Activated CD8-positive, alpha-beta memory T cell treated with anti-CD3 and anti-CD28 coated beads, Interleukin-2, amount 10 ng/mL, durations not matched to agents 7 days and 5 days (primary cell): Measurements from ENCODE around the gene RTN4RL1. TPM values are rescaled to one million over a fixed set of nuclear protein-coding genes. Genes with fewer than 3 reads are reported as not detected.

Experiments
- ATAC-seq: fragments of 150-1000 bp; cut with Tn5 transposase; one replicate; pipeline ENCODE4 v1.10.0; 2021; ENCODE audit warnings: moderate library complexity
- CTCF ChIA-PET: fragments of 350-600 bp; sonication (Branson Sonifier 250); formaldehyde crosslinking; loops from one replicate; lab custom pipeline; 2021; ENCODE audit warnings: antibody characterized with exemption; lab: Charles Lee
- DNase-seq: peaks from one replicate; pipeline ENCODE4 v3.0.0-alpha.2; 2020
- H3K27ac Mint-ChIP-seq: one replicate; pipeline ENCODE4 v1.8.0; 2021; ENCODE audit warnings: mild to moderate bottlenecking, mixed read lengths
- H3K27me3 Mint-ChIP-seq: one replicate; pipeline ENCODE4 v1.8.0; 2021; ENCODE audit warnings: mixed read lengths
- H3K36me3 Mint-ChIP-seq: one replicate; pipeline ENCODE4 v1.8.0; 2021; ENCODE audit warnings: mild to moderate bottlenecking, mixed read lengths
- H3K4me1 Mint-ChIP-seq: one replicate; pipeline ENCODE4 v1.8.0; 2021; ENCODE audit warnings: mixed read lengths
- H3K4me3 Mint-ChIP-seq: one replicate; pipeline ENCODE4 v1.8.0; 2021; ENCODE audit warnings: mild to moderate bottlenecking, moderate library complexity, mixed read lengths
- H3K9me3 Mint-ChIP-seq: one replicate; pipeline ENCODE4 v1.8.0; 2022; ENCODE audit warnings: low read depth, mixed read lengths
- total RNA-seq, 2 experiments: library from RNA; stranded (reverse); gene quantifications; one replicate each; pipeline ENCODE4 v1.2.3, GENCODE V29; 2021

The RTN4RL1 gene
- total RNA-seq, 2 experiments from 2014 or later, result 0.09 to 0.45 TPM

- H3K36me3 Mint-ChIP-seq, result no peaks in the 10 kb centered on the region
Observed at GRCh38 chr17:2035541-2036488, 10.7 kb upstream of the RTN4RL1 start.

GRCh38 chr17:2034806-2035540, 9.8 kb upstream of the RTN4RL1 start:
- no peak for DNase-seq
- Mint-ChIP-seq H3K4me3 (no peak overlapping the region), H3K27ac (no peak overlapping the region), H3K36me3 (no peaks in the 10 kb centered on the region), H3K4me1 (peaks cover 10% of the 10 kb centered on the region), H3K27me3 (no peaks in the 10 kb centered on the region), H3K9me3 (no peaks in the 10 kb centered on the region)
- CTCF ChIA-PET, result no interaction called here
- no peak for ATAC-seq

More at GRCh38 chr17:2035541-2036488, 10.7 kb upstream of the RTN4RL1 start:
- Mint-ChIP-seq H3K27me3 (no peaks in the 10 kb centered on the region), H3K4me1 (peaks cover 6% of the 10 kb centered on the region), H3K27ac (no peak overlapping the region), H3K4me3 (no peak overlapping the region), H3K9me3 (no peaks in the 10 kb centered on the region)
- no peak for ATAC-seq
- DNase-seq, result no peak
- CTCF ChIA-PET, result no interaction called here

DNA sequence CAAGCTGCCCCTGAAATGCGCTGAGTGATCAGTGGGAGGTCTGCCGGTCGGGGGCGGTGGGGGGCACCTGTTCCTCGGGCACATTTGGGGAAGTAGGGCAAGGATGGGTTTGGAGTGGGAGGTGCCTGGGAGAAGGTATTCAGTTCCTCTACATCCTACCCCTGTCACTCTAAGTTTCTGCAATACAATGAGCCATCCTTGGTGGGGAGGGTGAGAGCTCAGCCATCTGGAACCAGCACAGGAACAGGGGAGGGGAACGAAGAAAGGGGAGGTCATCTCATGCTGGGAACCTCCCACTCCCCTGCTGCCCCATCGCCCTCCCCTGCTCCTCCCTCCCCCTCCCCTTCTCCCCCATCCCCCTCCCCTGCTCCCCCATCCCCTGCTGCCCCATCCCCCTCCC, 9.0 kb upstream of the RTN4RL1 start:
- ATAC-seq, result no peak
- Mint-ChIP-seq H3K27ac (no peak overlapping the region), H3K9me3 (no peaks in the 10 kb centered on the region), H3K4me1 (peaks cover 10% of the 10 kb centered on the region), H3K27me3 (no peaks in the 10 kb centered on the region), H3K4me3 (no peak overlapping the region), H3K36me3 (no peaks in the 10 kb centered on the region)
- DNase-seq, result no peak
- CTCF ChIA-PET, result interaction anchor here (0.7 kb wide), 1 partner anchor 103 kb away, joined by 3 read pairs; no protein-coding TSS in a partner anchor

- CTCF ChIA-PET, result interaction anchor here (0.7 to 4.0 kb wide), 3 partner anchors 102 to 317 kb away, joined by 3 to 12 read pairs (median 3); no protein-coding TSS in a partner anchor
- no peak for ATAC-seq
Observed at GRCh38 chr17:2033153-2033552, 8.0 kb upstream of the RTN4RL1 start.

GRCh38 chr17:2030779-2031163, 5.6 kb upstream of the RTN4RL1 start:
- DNase-seq, result no peak
- peak overlapping the region; percentile 89 for H3K4me3 Mint-ChIP-seq
- peaks cover 14% of the 10 kb centered on the region for H3K4me1 Mint-ChIP-seq
- H3K36me3 Mint-ChIP-seq, result no peaks in the 10 kb centered on the region
- peak; percentile 16 for ATAC-seq
- H3K27me3 Mint-ChIP-seq, result peaks cover 31% of the 10 kb centered on the region
- peak overlapping the region; percentile 81 for H3K27ac Mint-ChIP-seq
- no peaks in the 10 kb centered on the region for H3K9me3 Mint-ChIP-seq
- CTCF ChIA-PET, result interaction anchor here (0.6 to 4.0 kb wide), 7 partner anchors 10 to 517 kb away, joined by 3 to 12 read pairs (median 4); no protein-coding TSS in a partner anchor

More at GRCh38 chr17:2033153-2033552, 8.0 kb upstream of the RTN4RL1 start:
- no peaks in the 10 kb centered on the region for H3K36me3 Mint-ChIP-seq
- H3K27me3 Mint-ChIP-seq, result peaks cover 10% of the 10 kb centered on the region
- no peaks in the 10 kb centered on the region for H3K9me3 Mint-ChIP-seq
- no peak for DNase-seq
- no peak overlapping the region for H3K27ac Mint-ChIP-seq
- H3K4me3 Mint-ChIP-seq, result no peak overlapping the region
- H3K4me1 Mint-ChIP-seq, result peaks cover 10% of the 10 kb centered on the region

- H3K4me3 Mint-ChIP-seq, result peak within 1 kb of the TSS; percentile 89
- H3K4me1 Mint-ChIP-seq, result peaks cover 19% of the 10 kb centered on the region
- peak within 1 kb of the TSS; percentile 81 for H3K27ac Mint-ChIP-seq
- H3K27me3 Mint-ChIP-seq, result peaks cover 36% of the 10 kb centered on the region
- H3K9me3 Mint-ChIP-seq, result no peaks in the 10 kb centered on the region
- CTCF ChIA-PET, result interaction anchor here (0.7 to 4.0 kb wide), 7 partner anchors 7 to 382 kb away, joined by 3 to 12 read pairs (median 4); no protein-coding TSS in a partner anchor
- peak; percentile 91 for ATAC-seq
- DNase-seq, result peak; percentile 91
- H3K36me3 Mint-ChIP-seq, result no peaks in the 10 kb centered on the region
Observed at GRCh38 chr17:2029911-2030778, 5.0 kb upstream of the RTN4RL1 start, which contains the start of gene DPH1. Gene DPH1 (plus strand): TSS chr17:2030153. CDS start chr17:2030170, 17 bp downstream.

DNA sequence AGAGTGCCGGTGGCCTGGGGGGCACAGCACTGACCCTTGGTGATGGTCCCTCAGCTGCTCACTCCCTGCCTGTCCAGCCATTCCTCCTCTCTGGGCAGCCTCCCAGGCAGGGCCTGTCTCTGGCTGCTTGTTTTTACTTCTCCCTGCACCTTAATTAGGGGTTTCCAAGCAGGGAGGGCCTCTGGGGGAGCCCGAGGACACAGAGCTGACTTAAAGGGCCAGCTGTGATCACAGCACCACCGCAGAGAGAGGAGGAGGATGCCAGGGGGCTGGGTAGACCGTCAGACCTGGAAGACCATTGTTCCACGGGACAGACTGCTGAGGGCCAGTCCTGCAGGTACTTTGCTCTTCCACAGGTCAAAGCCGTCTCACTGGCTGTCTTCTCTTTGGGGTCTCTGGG, 3.6 kb upstream of the RTN4RL1 start:
- no peak for DNase-seq
- H3K9me3 Mint-ChIP-seq, result no peaks in the 10 kb centered on the region
- H3K27me3 Mint-ChIP-seq, result peaks cover 39% of the 10 kb centered on the region
- no peak overlapping the region for H3K27ac Mint-ChIP-seq
- no peak for ATAC-seq
- no peaks in the 10 kb centered on the region for H3K36me3 Mint-ChIP-seq
- H3K4me1 Mint-ChIP-seq, result peaks cover 21% of the 10 kb centered on the region
- CTCF ChIA-PET, result no interaction called here
- H3K4me3 Mint-ChIP-seq, result no peak overlapping the region

- Mint-ChIP-seq H3K27me3 (peaks cover 41% of the 10 kb centered on the region), H3K4me1 (peaks cover 23% of the 10 kb centered on the region), H3K4me3 (no peak overlapping the region), H3K36me3 (no peaks in the 10 kb centered on the region), H3K9me3 (no peaks in the 10 kb centered on the region), H3K27ac (no peak overlapping the region)
- CTCF ChIA-PET, result no interaction called here
- ATAC-seq (no peak), DNase-seq (no peak)
Observed at GRCh38 chr17:2028234-2028614, 3.1 kb upstream of the RTN4RL1 start.

DNA sequence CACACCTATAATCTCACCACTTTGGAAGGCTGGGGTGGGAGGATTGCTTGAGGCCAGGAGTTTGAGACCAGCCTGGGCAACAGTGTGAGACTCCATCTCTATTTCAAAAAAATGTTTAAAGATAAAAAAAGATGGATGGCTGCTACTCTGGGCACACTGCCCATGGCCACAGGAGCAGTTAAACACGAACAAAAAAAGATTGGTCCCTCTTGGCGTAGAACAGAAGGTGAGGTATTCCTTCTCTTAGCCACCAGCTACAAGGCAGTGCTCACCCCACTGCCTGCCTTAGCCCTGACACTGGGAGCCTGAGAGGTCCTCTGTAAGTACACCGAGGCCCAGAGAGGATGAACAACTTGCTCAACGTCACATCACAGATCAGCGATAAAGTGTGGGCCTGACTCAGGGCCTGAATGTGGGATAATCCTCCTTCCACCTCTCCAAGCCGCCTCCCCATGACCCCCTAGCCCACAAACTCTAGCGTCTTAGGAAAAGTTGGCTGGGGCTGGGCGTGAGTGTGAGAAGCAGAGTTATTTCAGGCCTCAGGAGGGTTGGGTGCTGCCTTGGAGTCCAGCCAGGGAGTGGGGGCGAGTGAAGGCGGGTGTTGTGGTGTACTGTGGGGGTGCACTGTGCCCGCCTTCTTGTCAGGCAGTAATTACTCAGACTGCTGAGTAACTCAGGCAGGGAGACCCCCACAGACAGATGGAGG, 2.5 kb upstream of the RTN4RL1 start:
- Mint-ChIP-seq H3K27ac (no peak overlapping the region), H3K36me3 (no peaks in the 10 kb centered on the region), H3K4me1 (peaks cover 20% of the 10 kb centered on the region), H3K9me3 (no peaks in the 10 kb centered on the region), H3K4me3 (no peak overlapping the region), H3K27me3 (peaks cover 47% of the 10 kb centered on the region)
- CTCF ChIA-PET, result interaction anchor here (1.2 kb wide), 1 partner anchor 13 kb away, joined by 3 read pairs; no protein-coding TSS in a partner anchor
- DNase-seq, result no peak
- ATAC-seq, result no peak

DNA sequence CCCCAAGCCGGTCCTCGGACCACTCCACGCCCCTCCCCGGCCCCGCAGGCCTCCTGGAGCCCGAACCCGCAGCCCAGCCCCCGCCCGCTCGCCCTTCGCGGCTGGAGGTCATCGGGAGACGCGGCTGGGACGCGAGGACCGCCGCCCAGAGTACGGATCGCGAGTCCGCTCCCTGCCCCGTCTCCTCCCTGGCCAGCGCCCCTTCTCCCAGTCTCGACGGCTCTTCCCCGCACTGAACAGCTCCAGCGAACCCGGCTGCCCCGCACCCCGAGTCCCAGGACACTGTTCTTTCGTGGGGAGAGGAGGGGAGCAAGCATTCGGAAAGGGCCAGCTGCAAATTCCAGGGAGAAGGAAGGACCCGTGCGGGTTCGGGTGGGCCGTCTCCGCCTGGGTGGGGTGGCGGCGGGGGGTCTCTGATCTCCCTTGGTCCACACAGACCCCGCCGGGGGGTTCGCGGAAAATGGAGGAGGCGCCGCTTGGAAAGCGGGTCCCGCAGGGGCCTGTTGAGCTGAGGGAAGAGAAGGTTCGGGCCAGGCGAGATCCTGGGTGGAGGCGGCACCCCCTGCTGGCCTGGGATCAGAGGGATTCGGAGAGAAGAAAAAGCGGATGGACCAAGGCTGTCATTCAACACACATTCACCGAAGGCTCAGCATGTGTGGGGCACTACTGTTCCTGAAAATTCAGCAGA, 632 bp upstream of the RTN4RL1 start:
- peaks cover 58% of the 10 kb centered on the region for H3K27me3 Mint-ChIP-seq

DNA sequence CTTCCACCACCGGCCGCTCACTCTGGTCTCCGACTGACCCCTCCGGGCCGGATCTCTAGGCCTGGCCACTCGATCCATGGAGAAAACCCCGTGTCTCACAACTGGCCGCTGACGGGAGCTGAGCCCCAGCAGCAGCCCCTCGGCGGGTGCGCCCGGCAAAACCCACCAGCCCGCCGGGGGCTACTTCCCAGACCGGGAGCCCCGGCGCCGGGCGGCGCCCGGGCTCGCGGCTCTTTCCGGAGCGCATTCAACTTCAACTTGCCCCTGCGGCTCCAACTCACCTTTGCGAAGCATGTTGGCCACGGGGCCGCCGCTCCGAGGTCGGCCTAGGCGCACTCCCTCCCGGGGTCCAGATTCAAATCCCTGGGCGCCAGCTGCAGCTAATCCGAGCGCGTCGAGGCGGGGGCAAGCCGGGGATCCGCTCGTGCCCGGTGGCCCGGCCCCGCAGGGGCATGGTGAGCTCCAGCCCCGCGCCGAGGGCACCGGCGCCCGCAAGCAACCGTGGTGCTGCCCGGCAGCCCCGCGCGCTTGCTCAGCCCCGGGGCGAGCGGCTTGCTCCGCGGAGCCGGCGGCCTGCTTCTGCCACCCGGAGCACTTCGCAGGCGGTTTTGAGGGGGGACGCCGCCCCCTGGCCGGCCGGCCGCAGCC, 438 bp downstream of the RTN4RL1 start:
- Mint-ChIP-seq H3K4me1 (peaks cover 14% of the 10 kb centered on the region), H3K36me3 (no peaks in the 10 kb centered on the region), H3K27ac (no peak overlapping the region), H3K27me3 (peaks cover 66% of the 10 kb centered on the region), H3K4me3 (no peak overlapping the region), H3K9me3 (no peaks in the 10 kb centered on the region)
- CTCF ChIA-PET, result interaction anchor here (1.1 to 3.4 kb wide), 9 partner anchors 11 to 376 kb away, joined by 3 to 27 read pairs (median 4); partner anchors contain the start of genes HIC1 and OVCA2
- ATAC-seq, result peak; percentile 7
- DNase-seq, result no peak

More for the DNA sequence above, 632 bp upstream of the RTN4RL1 start:
- Mint-ChIP-seq H3K4me3 (peak overlapping the region; percentile 49), H3K36me3 (no peaks in the 10 kb centered on the region), H3K9me3 (no peaks in the 10 kb centered on the region), H3K4me1 (peaks cover 17% of the 10 kb centered on the region), H3K27ac (no peak overlapping the region)
- DNase-seq (no peak), ATAC-seq (no peak)
- CTCF ChIA-PET, result interaction anchor here (0.6 to 3.4 kb wide), 11 partner anchors 13 to 377 kb away, joined by 3 to 27 read pairs (median 4); partner anchors contain the start of genes HIC1 and OVCA2
